Erythroblast (primary cell): ENCODE measurements around the gene PDE8B.

ENCODE experiments used
- GATA1 ChIP-seq: IDR thresholded peaks from 2 replicates; pipeline ENCODE4 v1.6.1; 2011; ENCODE audit warnings: low read depth, mild to moderate bottlenecking, control low read depth, low read length, moderate library complexity
- POLR2A ChIP-seq: IDR thresholded peaks from 2 replicates; pipeline ENCODE4 v1.6.1; 2011; ENCODE audit warnings: mild to moderate bottlenecking, low read length

DNA sequence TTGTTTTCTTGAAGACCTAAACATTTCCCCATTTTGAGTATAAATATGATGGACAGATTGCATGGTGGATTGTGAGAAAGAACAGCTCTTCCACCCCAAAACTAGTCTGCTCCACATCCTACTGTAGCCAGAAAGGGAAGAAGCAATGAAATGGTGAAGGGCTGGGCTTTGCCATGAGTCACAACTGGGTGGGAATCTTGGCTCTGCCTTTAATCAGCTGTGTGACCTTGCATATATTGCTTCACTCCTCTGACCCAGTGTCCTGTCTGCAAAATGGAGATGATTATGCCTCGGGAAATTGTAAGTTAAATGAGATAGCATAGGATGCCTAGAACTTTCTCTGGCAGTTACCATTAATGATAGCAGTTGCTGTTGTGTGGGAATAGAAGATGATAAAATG, 101.9 kb downstream of the PDE8B start:
- TF ChIP-seq POLR2A = no peak
- no peak for TF ChIP-seq GATA1
